ENCODE measurements around the gene ZBTB7A.

ZBTB7A gene

GRCh38 chr19:4034048-4035017 is 32.4 kb downstream of the ZBTB7A start:
- Histone ChIP-seq H3K27ac (ENCODE audit: extremely low read depth, low read depth, low read length) (no peak overlapping the region), H3K4me3 (ENCODE audit: low read depth, low read length) (no peak overlapping the region), H3K4me1 (ENCODE audit: control insufficient read depth, insufficient read depth, low read length) (no peaks in the 10 kb centered on the region), H3K9me3 (ENCODE audit: control insufficient read depth, insufficient read depth, low read depth, low read length) (no peaks in the 10 kb centered on the region), H3K36me3 (ENCODE audit: control insufficient read depth in 2 of 2, insufficient read depth in 1 of 2, low read length in 2 of 2) (peaks cover 12 to 64% of the 10 kb centered on the region in 2 experiments; a peak in 2 of 3 replicates)
- CTCF ChIA-PET: interaction anchor here (0.7 kb wide), 2 partner anchors 106 to 182 kb away, joined by 3 to 4 read pairs; no protein-coding TSS in a partner anchor
- POLR2A ChIA-PET: no interaction called here
- TF ChIP-seq ZFP3 (tag by site-specific recombination; IDR thresholded peaks at IDR 0.05; ENCODE audit: low read depth) (no peak), ZNF280D (tag by site-specific recombination; IDR thresholded peaks at IDR 0.05) (no peak), ZBTB17 (tag by site-specific recombination; IDR thresholded peaks at IDR 0.05) (no peak), YY2 (tag by site-specific recombination; IDR thresholded peaks at IDR 0.05) (no peak), ZNF37A (tag by site-specific recombination; IDR thresholded peaks at IDR 0.05) (no peak), MYNN (tag by site-specific recombination; IDR thresholded peaks at IDR 0.05; ENCODE audit: borderline replicate concordance) (no peak), REST (tag by site-specific recombination; IDR thresholded peaks at IDR 0.05) (no peak), ZNF596 (tag by site-specific recombination; IDR thresholded peaks at IDR 0.05) (no peak), ZFP37 (tag by site-specific recombination; IDR thresholded peaks at IDR 0.05) (no peak), ZNF362 (tag by site-specific recombination; IDR thresholded peaks at IDR 0.05) (no peak), ZNF155 (tag by site-specific recombination; IDR thresholded peaks at IDR 0.05) (no peak), SP2 (tag by site-specific recombination; IDR thresholded peaks at IDR 0.05) (no peak), ZNF311 (tag by site-specific recombination; IDR thresholded peaks at IDR 0.05; ENCODE audit: borderline replicate concordance) (no peak), ZSCAN18 (tag by site-specific recombination; IDR thresholded peaks at IDR 0.05) (no peak), ZNF624 (tag by site-specific recombination; IDR thresholded peaks at IDR 0.05) (no peak)

All from HEK293 (cell line).